Measurements from ENCODE around the gene PLXNB2.

DNA sequence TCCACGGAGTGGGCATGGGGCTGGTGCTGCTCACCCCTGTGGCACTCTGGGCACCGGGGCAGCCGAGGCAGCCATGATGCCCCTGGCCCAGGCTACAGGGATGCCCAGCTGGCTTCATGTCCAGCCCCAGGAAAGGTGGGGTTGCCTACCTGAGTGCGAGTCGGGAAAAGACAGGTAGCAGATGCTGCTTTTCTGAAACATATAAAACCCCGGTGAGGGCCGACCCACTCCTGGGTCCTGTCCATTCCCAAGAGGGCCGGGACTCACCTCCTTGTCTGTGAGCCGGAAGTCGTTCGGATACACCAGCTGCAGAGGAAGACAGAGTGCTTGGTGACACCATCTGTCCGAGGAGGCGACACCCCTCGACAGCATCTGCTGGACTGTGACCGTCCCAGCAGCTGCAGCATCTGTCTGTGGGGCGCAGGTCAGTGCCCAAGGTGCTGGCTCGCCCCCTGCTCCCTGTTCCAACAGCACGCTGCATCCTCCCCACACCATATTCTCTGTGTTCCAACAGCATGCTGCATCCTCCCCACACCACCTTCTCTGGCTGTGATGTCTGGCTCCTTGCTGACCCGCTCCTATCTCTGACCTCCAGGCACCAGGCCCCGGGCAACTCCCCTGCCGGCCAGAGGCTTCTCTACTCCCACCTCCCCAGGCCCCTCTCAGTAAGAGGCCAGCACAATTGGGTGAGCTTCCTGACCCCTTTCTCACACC, 11.4 kb upstream of the PLXNB2 start:
- TF ChIP-seq, protein P1, sequence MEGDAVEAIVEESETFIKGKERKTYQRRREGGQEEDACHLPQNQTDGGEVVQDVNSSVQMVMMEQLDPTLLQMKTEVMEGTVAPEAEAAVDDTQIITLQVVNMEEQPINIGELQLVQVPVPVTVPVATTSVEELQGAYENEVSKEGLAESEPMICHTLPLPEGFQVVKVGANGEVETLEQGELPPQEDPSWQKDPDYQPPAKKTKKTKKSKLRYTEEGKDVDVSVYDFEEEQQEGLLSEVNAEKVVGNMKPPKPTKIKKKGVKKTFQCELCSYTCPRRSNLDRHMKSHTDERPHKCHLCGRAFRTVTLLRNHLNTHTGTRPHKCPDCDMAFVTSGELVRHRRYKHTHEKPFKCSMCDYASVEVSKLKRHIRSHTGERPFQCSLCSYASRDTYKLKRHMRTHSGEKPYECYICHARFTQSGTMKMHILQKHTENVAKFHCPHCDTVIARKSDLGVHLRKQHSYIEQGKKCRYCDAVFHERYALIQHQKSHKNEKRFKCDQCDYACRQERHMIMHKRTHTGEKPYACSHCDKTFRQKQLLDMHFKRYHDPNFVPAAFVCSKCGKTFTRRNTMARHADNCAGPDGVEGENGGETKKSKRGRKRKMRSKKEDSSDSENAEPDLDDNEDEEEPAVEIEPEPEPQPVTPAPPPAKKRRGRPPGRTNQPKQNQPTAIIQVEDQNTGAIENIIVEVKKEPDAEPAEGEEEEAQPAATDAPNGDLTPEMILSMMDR (IDR thresholded peaks at IDR 0.05; ENCODE audit: low read depth, low read length): no peak
- TF ChIP-seq EZH2phosphoT487 (IDR thresholded peaks at IDR 0.05; ENCODE audit: low read depth): no peak

Data from OCI-LY3 (cell line).